T-helper 2 cell (primary cell): ENCODE data around the gene NFYC.

ENCODE experiments used
- DNase-seq, 5 experiments: peaks; one replicate each; pipeline versions ENCODE4 v3.0.0 to v3.0.0-alpha.2; 2012 to 2022

Gene NFYC

DNA sequence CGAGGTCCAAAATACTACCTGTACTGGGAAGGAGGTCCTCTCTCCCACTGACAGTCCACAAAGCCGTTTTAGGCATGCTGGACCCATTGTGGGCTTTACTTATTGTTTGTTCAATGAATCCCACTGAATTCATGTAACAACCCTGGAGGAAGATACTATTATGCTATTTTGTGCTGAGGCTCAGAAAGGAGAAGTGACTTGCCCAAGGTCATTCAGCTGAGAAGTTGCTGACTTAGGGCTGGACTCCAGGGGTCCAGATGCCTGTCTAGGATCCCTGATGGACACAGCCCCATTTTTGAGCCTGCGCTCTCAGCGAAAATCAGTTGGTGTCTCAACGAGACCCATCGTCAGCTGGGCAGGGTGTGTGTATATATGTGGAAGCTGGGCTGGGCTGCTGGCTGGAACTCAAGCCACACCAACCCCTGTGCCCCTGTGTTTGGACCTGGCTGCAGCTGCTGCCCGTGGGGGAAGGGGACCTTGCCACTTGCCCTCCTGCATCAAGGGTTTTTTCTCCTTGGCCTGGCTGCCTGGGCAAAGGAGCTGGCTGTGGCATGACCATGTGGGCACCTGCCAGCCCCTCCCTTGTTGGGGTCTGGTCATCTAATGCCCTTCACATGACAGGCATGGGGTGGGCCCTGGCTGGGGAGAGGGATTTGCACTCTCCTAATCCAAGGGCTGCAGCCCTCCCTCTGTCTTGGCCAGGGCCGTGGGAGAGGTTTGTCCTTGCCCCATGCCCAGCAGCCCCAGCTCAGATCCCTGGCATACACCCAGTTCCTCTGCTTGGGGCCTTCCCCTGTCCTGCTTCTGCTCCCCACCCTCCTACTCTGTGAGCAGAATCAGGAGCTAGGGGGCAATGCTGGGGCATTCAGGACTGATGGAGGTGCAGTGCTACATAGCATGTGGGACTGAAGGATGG is 107.1 kb downstream of the NFYC start:
- no peak for DNase-seq

DNA sequence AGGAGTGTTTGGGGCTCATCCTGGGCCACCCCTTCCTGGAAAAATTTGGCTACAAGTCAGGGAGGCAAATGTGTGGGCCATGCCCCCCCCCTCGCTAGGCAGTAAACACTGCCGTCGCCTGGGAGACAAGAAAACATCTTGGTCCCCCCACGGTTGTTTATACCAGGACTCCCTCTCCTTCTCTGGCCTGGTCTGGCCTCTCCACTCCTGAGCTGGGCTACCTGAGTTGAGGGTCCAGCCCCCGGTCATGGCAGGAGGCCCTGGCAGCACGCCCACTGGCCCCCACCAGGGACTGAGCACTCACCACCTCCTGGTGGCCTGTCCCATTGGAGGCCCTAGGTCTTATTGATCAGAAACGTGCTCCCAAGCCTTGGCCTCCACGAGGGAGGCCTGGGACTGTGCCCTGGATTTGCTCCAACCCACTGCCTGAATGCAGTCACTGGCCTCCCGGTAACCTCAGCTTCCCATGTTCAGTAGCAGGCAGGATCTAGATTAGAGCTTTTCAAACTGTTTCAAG is 107.9 kb downstream of the NFYC start:
- DNase-seq: no peak

DNA sequence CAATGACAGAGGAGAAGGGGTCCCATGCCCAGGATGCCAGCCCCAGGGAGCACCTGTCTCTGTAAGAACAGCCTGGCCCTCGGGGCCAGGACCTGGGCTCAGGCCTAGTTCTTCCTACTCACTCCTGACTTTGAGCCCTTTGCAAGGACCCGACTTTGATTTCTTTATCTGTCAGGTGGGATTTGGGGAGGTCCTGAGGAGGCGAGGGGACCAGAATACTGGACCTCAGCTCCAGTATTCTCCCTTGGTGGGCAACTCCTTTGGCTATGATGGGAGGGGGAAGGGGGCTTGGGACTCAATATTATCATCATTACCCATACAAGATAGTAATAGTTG is 110.2 kb downstream of the NFYC start:
- no peak for DNase-seq

DNA sequence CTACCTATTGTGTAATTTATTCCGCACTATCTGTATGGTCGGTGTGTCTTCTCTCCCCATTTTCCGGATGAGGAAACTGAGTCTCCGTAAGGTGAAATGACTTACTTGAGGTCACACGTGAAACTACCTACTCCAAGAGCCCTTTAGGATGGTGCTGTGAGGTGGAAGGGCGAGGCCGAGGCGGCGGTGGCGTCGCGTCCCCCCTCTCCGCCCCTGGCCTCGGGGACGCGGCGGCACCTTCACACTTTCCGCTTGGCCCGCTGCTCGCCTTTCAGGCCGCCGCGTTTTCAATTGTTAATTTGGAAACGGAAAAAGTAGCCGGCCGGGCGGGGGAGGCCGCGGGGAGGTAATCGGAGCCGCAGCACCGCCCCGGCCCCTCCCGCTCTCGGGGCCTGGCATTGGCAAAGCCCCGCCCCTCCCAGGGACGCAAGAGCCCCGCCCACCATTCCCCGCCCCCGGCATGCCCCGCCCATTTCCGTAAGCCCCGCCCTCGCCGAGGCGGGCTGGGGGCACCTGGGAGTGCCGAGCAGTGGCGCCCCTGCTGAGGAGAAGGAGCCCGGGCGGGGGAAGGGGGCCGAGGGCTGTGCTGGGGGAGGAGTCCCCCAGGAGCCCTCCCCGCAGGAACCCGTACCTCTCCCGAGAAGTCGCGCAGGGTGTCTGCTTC is 110.7 kb downstream of the NFYC start:
- peak; percentile 74 to 88 (median 82) for DNase-seq

DNA sequence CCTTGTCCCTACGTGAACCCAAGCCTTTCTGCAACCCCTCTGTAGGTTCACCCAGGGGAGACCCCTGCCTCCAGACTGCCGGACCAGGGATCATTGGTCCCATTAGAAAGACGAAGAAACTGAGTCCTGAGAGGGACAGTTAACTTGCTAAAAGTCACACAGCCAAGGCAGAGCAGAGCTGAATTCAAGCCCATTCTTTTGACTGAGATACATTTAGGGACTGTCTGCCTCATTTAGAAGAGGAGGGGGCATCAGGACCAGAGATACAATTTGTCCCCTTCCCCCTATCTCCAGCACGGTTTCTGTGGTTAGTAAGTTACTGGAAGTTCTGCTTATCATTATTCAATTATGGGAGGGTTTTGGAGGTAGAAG is 111.2 kb downstream of the NFYC start:
- no peak for DNase-seq

DNA sequence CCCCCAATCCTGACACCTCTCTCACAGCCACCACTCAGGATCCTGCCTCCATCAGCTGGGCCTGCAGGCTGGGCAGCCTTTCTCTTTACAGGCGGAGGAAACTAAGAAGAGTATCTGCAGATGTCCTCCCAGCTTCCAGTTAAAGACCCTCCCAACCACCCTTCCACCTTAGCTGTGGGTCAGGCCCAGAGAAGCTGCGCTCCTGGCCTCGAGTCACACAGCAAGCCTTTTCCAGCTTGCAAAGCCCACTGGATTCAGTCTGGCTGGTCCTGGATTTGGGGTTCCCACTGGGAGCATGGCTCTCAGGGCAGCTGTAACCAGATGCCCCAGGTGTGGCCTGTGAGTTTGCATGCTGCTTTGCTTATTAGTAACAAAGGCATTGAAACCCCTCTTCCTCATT is 111.9 kb downstream of the NFYC start:
- DNase-seq: no peak

DNA sequence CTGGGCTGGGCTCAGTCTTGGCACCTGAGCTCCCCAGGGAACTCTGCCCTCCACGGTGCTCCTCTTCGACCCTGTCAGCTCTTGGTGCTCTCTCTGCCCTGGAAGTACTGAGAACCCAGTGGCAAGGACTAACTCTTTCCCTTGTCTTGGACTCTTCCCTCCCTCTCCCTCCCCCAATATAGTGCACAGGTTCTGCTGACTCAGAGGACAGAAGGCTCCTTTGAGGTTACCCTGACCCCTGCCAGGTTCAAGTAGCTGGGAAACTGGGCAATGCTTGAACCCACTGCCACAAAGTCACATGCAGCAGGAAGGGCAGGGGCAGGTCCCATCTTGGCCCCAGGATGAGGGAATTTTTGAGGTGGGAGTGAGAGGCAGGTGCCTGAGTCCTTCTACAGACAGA is 112.4 kb downstream of the NFYC start:
- no peak for DNase-seq

DNA sequence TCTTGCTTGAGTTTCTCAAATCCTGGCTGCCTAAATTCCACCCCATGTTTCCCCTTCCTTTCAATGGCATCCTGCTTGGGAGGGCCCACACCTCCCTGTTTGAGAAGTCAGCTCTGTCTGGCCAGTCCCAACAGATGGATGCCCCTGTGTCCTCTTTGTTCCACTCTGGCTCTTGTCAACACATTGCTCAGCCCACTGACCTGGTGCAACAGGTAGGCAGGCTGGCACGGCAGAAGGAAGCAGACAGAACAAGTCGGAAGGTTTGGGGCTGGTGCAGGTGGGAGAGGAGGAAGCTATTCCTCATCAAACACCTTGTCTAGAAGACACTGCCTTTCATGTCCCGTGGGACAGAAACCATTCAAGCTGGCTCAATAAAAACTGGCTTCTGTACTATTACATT is 114.7 kb downstream of the NFYC start:
- no peak for DNase-seq

DNA sequence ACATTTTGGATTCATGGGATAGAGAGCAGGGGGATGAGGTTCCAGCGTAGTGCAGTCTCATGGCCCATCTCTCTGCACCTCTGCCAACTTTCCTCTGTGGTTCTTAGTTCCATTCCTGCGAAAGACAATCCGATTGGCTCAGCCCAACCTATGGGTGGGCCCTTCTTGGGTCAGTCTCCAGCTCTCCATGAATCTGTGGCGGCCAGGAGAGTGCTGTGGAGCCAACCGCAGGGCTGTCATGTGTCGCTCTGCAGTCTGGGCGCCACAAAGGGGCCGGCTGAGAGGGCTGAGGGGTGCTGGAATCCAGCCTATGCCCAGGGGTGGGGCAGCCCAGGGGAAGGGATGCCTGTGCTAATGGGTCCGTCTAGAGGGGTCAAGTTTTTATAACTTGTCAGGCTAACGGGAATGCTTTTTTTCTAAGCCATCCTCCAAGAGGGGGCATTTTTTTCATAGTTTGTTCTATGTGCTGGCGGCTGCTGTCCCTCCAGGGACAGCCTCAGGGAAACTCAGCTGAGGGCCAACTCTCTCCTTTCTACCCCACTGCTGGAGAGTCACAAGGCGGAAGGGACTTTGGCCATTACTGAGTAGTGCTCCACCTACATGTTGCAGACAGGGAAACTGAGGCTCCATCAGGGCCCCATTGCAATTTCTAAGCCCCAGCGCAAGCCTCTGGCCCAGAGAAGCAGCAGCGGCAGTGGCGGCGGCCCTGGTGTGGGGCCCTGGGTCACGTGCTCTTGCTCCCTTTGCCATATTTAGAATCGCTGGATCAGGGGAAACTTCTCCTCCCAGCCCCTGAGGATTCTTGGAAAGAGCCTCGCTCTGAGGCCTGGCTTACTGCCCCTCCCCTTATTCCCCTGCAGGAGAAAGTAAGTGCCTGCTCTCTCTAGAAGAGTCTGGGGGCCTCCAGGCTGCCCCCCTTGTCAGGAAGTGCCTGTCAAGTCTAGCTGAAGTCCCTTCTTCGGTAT is 115.5 kb downstream of the NFYC start:
- DNase-seq: no peak

DNA sequence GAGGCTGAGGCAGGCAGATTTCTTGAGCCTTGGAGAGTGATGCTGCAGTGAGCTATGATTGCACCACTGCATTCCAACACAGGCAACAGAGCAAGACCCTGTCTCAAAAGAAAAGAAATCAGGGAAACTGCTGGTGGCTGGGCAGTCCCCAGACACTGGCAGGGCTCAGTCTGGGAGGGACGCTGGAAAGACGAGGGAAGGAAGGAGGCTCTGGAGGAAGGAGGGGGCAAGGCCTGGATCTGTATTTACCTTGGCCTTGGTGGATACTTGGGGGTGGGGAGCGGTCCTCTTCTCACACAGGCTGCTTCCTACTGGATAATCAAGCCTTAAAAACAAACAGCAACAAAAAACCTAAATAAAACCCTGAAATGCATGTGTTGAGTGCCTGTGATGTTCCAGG is 116.5 kb downstream of the NFYC start:
- DNase-seq: no peak

DNA sequence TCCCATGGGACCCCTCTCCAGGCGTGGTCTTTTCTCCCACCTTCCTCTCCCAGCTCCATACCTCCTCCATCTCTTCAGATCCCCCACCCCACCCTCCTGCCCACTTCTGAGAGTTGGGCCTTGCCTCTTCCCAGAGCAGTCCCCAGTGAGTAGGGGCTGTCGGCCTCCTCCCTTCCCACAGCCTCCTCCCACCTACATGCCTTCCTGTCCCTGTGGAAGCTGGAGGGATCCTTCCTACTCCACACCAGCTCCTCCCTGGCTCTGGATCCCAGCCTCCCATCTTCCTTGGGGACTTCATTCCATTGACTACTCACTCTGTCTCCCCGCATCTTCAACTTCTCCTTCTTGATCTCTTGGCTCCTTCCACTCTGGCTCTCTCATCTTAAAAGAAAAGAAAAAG is 116.9 kb downstream of the NFYC start:
- DNase-seq: no peak

DNA sequence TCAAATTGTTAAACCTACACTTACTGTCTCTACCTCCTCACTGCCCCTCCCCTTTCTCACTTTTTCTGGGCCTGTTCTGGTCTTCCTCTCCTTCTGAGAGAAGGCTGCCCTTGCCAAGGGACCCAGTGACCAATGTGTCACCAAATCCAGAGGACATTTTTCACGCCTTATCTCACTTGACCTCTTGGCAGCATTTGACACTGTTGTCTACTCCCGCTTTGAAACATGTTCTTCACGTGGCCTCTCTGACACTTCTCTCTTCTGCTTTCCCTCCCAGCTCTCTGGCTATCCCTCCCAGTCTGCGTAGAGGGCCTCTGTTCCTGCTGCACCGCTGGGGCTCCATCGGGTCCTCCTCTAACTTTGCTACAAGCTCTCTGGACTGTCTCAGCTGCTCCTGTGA is 117.4 kb downstream of the NFYC start:
- no peak for DNase-seq

DNA sequence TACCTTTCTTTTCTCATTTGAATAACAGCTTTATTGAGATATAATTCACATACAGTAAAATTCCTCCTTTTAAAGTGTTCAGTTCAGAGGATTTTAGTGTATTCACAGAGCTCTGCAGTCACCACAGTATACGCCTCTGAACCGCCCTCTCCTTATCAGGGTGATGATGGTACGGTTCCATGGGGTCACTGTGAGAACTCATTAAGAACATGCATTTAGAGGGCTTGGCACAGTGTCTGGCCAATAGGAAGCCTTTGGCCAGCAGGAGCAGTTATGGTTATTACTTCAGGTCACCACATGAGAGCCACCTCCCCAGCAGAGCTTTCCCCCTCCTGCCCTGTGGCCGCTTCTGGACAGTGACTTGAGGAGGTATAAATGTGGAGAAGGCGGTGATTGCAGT is 119.4 kb downstream of the NFYC start:
- no peak for DNase-seq

DNA sequence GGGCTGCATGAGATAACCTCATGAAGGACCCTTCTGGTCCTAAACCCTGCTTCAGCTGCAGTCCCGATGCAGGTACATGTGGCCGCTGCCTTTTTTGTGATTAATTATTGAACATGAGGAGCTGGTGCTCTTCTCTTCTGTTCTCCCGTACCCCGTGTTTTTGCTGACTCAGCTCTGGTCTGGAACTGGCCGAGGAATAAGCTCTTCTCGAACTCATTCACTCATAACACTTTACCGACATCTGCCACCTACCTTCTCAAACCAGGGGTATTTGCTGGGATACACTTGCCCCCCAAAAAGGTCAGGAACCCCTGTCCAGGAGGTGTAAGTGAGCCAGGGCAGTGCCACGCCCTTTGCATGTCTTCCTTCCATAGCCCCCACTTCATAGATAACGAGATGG is 123.9 kb downstream of the NFYC start:
- no peak for DNase-seq

DNA sequence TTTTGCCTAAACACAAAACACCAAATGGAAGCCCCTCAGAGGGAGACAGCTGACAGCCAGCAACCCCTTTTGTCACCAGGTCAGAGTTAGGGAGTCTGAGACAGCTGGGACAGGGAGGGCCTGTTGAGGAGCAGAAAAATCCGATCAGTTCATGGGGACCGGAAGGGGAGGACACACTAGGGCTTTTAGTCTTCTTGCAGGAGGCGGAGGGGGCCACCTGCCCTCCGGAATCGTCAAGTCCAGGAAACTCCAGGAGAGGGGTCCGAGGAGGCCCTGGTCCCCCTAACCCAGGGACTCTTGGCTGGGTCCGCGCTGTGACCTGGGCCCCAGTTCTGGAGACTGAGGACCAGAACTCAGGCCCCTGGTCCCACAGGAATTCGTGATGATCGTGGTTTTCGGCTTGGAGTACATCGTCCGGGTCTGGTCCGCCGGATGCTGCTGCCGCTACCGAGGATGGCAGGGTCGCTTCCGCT is 126.3 kb downstream of the NFYC start:
- no peak for DNase-seq

DNA sequence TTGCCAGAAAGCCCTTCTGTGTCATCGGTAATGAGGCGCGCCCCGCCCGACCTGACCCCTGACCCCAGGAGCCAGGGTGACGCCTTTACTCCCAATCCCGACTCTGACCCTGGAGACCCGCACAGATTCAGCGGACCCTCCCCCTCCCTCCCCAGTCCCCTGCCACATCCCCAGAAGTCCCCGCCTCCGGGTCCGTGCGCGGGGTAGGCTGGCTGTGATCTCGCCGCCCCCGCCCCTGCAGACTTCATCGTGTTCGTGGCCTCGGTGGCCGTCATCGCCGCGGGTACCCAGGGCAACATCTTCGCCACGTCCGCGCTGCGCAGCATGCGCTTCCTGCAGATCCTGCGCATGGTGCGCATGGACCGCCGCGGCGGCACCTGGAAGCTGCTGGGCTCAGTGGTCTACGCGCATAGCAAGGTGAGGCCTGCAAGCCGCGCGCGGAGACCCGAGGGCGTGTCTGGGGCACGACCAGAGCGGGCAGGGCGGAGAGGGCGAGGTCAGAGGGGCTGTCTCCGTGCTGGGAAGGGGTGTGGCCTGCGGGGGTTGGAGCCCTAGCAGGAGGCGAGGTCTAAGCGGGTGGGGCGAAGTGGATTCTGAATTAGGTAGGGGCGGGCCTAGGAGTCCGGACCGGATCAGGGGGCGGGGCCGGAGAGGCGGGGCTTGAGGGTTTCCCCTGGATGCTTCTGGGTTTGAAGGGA is 126.9 kb downstream of the NFYC start:
- peak; percentile 76 to 89 (median 85) for DNase-seq

DNA sequence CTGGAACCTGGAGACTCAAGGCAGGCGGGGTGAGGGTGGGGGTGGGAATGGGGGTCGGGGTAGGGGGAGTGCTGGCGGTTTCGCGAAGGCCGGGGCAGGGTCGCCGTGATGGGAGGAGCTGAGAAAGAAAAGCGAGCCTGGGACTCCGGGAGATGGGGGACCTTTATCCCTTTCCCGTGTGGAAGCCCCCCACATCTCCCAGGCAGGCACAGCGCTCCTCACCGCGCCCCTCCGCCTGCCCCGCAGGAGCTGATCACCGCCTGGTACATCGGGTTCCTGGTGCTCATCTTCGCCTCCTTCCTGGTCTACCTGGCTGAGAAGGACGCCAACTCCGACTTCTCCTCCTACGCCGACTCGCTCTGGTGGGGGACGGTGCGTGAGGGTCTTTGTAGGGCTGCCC is 127.6 kb downstream of the NFYC start:
- DNase-seq: no peak

DNA sequence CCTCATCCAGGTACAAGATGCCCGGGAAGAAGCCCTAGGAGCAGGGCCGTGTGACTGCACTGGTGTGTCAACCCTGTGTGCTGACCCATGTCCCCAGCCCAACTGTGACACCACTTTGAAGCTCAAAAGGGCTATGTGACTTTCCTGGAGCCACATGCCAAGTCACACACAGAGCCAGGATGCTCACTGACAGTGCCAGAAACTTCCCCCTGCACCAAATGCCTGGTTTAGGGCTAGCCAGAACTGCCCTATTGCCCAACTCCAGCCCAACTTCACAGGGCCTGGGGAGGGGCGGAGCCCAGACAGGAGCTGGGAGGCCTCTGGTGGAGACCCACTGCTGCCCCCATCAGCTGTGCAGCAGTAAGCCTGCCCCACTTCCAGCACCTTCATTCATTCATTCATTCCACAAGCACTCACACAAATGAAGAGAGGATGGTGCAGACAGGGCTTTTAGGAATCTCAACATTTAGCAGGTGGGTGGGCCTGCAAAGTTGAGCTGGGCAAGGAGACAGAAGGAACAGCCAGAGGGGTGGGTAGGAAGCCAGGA is 128.8 kb downstream of the NFYC start:
- no peak for DNase-seq
